Measurements from ENCODE around the gene CAVIN4. TPM values are rescaled to one million over a fixed set of nuclear protein-coding genes. Genes with fewer than 3 reads are reported as not detected.

Gene CAVIN4
- total RNA-seq, 1 donor from 2014 or later, result 7.4 TPM

DNA sequence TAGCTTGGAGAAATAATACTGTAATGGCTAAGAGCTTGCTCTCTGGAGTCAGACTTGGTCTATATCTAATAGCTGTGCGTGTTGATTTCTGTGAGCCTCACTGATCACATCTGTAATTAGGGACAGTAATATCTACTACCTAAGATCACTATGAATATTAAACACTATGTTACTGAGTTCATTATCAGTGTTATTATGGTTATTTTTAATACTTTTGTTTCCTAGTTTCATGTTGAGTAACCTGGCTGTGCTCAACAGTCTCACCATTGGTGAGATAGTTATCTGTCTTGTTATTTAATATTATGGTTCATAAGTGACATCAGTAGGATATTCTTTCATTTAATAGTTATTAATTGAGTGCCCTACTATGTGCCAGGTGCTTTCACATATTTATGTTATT, 22.4 kb upstream of the CAVIN4 start:
- Mint-ChIP-seq H3K4me1 (ENCODE audit: unreplicated experiment) (peaks cover 7% of the 10 kb centered on the region), H3K9me3 (ENCODE audit: unreplicated experiment) (no peaks in the 10 kb centered on the region), H3K4me3 (ENCODE audit: unreplicated experiment) (no peak overlapping the region), H3K36me3 (ENCODE audit: low read depth, unreplicated experiment) (peaks cover 11% of the 10 kb centered on the region), H3K27me3 (ENCODE audit: unreplicated experiment) (peaks cover 2% of the 10 kb centered on the region), H3K27ac (ENCODE audit: unreplicated experiment) (no peak overlapping the region)
- no peak for DNase-seq (ENCODE audit: low spot score)
- TF ChIP-seq, protein P1, sequence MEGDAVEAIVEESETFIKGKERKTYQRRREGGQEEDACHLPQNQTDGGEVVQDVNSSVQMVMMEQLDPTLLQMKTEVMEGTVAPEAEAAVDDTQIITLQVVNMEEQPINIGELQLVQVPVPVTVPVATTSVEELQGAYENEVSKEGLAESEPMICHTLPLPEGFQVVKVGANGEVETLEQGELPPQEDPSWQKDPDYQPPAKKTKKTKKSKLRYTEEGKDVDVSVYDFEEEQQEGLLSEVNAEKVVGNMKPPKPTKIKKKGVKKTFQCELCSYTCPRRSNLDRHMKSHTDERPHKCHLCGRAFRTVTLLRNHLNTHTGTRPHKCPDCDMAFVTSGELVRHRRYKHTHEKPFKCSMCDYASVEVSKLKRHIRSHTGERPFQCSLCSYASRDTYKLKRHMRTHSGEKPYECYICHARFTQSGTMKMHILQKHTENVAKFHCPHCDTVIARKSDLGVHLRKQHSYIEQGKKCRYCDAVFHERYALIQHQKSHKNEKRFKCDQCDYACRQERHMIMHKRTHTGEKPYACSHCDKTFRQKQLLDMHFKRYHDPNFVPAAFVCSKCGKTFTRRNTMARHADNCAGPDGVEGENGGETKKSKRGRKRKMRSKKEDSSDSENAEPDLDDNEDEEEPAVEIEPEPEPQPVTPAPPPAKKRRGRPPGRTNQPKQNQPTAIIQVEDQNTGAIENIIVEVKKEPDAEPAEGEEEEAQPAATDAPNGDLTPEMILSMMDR (IDR thresholded peaks at IDR 0.05; ENCODE audit: unreplicated experiment), result no peak

GRCh38 chr9:100557053-100557452, 20.8 kb upstream of the CAVIN4 start:
- Mint-ChIP-seq H3K9me3 (ENCODE audit: unreplicated experiment) (no peaks in the 10 kb centered on the region), H3K36me3 (ENCODE audit: low read depth, unreplicated experiment) (peaks cover 6% of the 10 kb centered on the region), H3K27ac (ENCODE audit: unreplicated experiment) (no peak overlapping the region), H3K4me1 (ENCODE audit: unreplicated experiment) (peaks cover 2% of the 10 kb centered on the region), H3K4me3 (ENCODE audit: unreplicated experiment) (no peak overlapping the region), H3K27me3 (ENCODE audit: unreplicated experiment) (peaks cover 2% of the 10 kb centered on the region)
- no peak for DNase-seq (ENCODE audit: low spot score)
- TF ChIP-seq, protein P1 (IDR thresholded peaks at IDR 0.05; ENCODE audit: unreplicated experiment), result no peak

- no peak overlapping the region for H3K27ac Mint-ChIP-seq (ENCODE audit: unreplicated experiment)
- no peaks in the 10 kb centered on the region for H3K4me1 Mint-ChIP-seq (ENCODE audit: unreplicated experiment)
- H3K36me3 Mint-ChIP-seq (ENCODE audit: low read depth, unreplicated experiment), result peaks cover 10% of the 10 kb centered on the region
- no peaks in the 10 kb centered on the region for H3K9me3 Mint-ChIP-seq (ENCODE audit: unreplicated experiment)
- DNase-seq (ENCODE audit: low spot score), result no peak
- H3K27me3 Mint-ChIP-seq (ENCODE audit: unreplicated experiment), result peaks cover 2% of the 10 kb centered on the region
- H3K4me3 Mint-ChIP-seq (ENCODE audit: unreplicated experiment), result no peak overlapping the region
- TF ChIP-seq, protein P1 (IDR thresholded peaks at IDR 0.05; ENCODE audit: unreplicated experiment), result no peak
These were observed 16.6 kb upstream of the CAVIN4 start for GRCh38 chr9:100561256-100561655.

GRCh38 chr9:100567856-100568255, 10.0 kb upstream of the CAVIN4 start:
- H3K4me1 Mint-ChIP-seq (ENCODE audit: unreplicated experiment), result no peaks in the 10 kb centered on the region
- H3K27me3 Mint-ChIP-seq (ENCODE audit: unreplicated experiment), result no peaks in the 10 kb centered on the region
- DNase-seq (ENCODE audit: low spot score), result no peak
- no peak overlapping the region for H3K27ac Mint-ChIP-seq (ENCODE audit: unreplicated experiment)
- H3K9me3 Mint-ChIP-seq (ENCODE audit: unreplicated experiment), result no peaks in the 10 kb centered on the region
- peaks cover 24% of the 10 kb centered on the region for H3K36me3 Mint-ChIP-seq (ENCODE audit: low read depth, unreplicated experiment)
- no peak overlapping the region for H3K4me3 Mint-ChIP-seq (ENCODE audit: unreplicated experiment)
- TF ChIP-seq, protein P1 (IDR thresholded peaks at IDR 0.05; ENCODE audit: unreplicated experiment), result no peak

DNA sequence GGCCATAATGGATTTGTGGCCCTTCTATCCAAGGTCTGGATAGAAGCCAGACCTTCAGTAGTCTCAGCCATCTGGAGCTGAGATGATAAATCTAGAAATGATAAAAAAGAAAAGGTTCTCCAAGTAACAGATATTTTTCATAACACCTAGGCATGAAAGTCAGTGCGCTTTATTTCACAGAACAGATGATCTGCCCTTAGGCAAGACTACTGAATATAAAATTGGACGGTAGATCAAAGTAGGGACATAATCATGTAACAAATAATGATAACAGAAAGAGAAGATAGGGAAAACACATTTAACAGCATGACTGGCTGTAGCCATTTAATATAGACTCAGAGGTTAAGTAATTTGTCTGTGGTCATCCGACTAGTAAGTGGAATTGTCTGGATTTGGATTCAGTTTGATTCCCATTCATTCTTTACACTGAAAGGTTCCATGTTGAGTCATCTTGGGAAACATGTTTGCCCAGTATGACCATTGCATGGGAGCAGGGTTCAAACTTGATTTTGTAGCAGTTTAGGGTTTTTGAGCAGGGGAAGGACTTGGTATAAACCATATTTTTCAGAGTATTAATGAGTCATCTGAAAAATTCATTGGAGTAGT, 4.1 kb upstream of the CAVIN4 start:
- TF ChIP-seq, protein P1 (IDR thresholded peaks at IDR 0.05; ENCODE audit: unreplicated experiment), result no peak
- Mint-ChIP-seq H3K36me3 (ENCODE audit: low read depth, unreplicated experiment) (peaks cover 34% of the 10 kb centered on the region), H3K27ac (ENCODE audit: unreplicated experiment) (no peak overlapping the region), H3K27me3 (ENCODE audit: unreplicated experiment) (peaks cover 2% of the 10 kb centered on the region), H3K9me3 (ENCODE audit: unreplicated experiment) (no peaks in the 10 kb centered on the region), H3K4me1 (ENCODE audit: unreplicated experiment) (no peaks in the 10 kb centered on the region), H3K4me3 (ENCODE audit: unreplicated experiment) (no peak overlapping the region)
- DNase-seq (ENCODE audit: low spot score), result no peak

All from endothelial cell (in vitro differentiated cells).